GM04504 (cell line): ENCODE data around the gene PAK4.
"Not testable (repeated sequence)": the region's sequence is repeated elsewhere in the genome, so short reads cannot be mapped to it uniquely, and the experiment has no call there.

ENCODE experiments used
- DNase-seq: peaks from one replicate; pipeline ENCODE4 v3.0.0-alpha.2; 2012; ENCODE audit warnings: low read depth

The PAK4 gene

DNA sequence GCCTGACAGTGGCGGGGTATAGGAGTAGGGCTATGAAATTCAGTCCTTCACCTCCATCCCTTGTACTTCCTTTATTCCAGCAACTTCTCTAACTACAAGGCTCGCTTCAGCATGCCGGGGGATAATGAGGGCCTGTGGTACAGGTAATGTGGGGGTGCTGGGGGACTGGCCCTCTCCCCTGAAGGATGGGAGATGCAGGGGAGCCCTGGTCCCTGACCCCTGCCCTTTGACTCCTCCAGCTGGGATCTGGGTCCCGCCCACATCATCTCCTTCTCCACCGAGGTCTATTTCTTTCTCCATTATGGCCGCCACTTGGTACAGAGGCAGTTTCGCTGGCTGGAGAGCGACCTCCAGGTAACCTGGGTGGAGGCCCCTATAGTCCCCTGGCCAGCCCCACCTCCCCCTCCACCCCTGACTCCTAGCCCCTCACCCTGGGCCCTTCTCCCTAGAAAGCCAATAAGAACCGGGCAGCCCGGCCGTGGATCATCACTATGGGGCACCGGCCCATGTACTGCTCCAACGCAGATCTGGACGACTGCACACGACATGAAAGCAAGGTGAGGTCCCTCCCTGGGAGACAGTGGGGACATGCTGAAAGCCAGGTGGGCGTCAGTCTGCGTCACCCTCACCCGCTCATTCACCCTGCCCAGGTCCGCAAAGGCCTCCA lies 25.0 kb upstream of the PAK4 start:
- no peak for DNase-seq

DNA sequence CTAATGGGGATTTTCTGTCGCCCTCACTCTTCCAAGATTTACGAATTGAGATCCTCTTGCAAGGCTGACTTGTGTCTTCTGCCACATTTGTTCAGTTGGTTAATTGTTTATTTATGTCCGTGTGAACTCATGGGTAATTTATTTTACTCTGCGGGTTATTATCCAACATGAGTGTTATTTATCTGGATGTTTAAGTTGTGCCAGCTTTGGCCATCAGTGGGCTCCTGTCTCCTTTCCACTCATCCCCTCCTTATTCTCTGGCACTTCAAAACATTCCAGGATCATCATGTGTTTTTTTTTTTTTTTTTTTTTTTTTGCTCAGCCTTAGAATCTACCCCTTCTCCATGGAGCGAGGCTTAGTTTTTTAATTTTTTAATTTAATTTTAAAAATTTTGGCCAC lies 22.4 kb upstream of the PAK4 start:
- no peak for DNase-seq

DNA sequence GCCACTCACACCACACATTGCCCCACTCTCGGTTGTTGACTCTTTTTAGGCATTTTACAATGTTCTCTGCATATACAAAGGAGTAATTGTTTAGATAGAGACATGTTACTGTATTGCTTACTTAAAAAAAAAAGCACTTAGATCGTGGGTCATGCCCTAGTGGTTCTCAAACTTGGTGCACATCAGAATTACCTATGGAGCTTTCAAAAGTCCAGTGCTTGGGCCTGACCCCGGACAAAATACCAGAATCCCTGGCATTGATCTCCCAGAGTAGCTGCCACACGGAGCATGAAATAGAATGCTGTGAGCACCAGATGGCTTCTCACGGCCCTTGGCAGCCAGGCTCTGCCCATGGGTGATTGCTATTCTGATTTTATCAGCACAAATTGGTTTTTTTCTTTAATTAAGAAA lies 21.4 kb upstream of the PAK4 start:
- DNase-seq, result no peak

DNA sequence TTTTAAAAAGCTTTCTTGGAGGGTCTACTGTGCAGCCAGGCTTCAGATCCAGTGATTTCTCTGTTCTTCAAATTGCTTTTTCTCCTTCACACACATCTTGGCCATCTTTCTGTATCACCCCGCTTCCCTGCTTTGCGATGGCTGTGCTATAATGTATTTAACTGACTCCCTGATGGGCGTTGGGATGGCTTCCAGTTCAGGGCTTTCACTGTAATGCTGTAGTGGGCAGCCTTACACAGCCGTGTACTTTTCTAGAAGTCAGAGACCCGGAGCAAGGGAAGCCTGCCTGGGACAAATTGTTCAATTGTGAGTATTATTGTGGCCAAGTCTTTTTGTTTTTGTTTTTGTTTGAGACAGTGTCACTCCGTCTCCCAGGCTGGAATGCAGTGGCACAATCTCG lies 19.4 kb upstream of the PAK4 start:
- DNase-seq, result no peak

DNA sequence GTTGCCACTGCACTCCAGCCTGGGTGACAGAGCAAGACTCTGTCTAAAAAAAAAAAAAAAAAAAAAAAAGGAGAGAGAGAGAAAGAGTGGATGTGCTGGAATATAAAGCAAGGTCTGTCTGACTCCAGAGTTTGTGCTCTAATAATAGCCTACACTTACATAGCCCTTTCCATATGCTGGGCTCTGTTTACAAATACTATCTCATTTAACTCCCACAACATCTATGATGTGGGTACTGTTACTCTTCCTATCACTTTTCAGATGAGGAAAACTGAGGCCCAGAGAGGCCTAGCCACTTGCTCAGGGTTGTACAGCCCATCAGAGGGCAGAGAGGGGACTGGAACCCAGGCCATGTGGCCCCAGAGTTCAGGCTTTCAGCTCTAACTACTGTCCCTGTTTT lies 15.9 kb upstream of the PAK4 start:
- no peak for DNase-seq

DNA sequence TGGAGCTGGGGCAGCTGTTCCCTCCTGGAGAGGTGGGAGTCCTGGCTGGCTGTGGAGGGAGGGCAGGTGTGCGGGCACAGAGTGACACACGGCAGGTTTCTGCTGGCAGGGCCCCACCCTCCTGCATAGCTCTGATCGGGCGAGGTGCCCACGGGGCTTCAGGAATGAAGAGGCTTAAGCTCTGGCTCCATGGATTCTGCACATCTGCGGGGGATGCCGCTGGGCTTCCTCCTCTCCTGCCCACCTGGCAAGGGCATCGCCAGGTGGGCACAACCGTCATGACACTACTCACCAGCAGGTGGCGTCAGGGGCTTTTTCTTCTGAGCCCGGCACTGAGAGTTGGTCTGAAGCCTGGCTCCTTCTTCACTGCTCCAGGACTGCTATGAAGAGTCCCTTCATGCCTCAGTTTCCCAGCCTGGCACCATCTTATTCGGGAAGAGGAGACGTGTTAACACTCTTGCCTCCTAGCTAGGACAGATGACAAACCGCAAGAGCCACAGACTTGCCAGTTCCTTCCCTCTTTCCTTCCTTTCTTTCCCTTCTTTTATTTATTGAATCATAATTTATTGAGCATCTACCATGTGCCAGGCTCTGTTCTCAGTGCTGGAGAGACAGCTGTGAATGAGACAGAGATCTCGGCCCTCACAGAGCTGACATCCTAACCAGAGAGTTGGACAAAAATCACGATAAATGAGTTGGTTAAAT lies 15.2 kb upstream of the PAK4 start:
- DNase-seq, result no peak

DNA sequence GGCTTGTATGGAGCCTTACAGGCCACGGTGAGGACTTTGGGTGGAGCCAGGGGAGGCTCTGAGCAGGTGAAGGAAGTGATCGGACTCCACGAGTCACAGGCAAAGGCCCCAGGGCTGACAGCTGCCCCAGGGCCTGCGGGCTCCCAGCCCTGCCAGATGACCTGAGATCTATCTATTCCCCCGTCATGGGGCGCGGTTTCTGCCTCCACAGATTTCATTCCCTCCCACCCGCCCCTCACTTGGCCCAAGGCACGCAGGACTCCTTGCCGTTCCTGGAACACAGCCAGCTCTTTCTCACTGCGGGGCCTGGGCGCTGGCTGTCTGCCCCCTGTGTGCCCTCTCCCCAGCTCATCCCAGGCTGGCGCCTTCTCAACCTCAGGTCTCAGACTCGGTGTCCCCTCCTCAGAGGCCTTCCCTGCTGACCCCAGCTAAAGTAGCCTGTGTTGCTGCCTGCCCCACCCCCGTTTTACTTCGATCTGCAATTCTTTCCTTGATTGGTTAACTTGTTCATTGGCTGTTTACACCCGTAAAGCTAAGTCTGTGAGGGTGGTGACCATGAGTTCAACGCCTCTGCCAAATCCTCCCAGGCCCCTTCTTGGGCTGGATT lies 13.9 kb upstream of the PAK4 start:
- DNase-seq, result no peak

DNA sequence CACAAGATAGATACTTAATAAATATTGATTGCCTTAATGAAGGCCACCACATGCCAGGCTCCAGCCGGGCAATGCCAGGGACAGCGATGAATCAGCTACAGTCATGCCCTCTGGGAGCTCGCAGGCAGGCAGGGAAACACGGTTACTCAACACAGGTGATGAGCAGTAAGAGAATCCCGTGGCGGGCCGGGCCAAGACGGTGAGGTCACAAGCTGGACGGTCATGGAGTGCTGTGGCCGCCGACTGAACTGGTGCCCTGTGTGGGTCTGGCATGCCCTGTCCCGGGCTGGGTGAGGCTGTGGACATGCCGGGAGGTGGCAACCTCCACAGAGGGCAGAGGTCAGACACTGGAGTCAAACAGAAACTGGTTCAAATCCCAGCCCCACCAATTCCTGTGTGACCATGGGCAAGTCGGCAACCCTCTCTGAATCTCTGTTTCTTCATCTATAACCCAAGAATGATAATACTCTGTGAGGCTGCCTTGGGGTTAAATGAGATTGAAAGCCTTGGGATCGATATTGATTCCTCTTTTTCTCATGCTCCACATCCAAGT lies 13.2 kb upstream of the PAK4 start:
- no peak for DNase-seq

DNA sequence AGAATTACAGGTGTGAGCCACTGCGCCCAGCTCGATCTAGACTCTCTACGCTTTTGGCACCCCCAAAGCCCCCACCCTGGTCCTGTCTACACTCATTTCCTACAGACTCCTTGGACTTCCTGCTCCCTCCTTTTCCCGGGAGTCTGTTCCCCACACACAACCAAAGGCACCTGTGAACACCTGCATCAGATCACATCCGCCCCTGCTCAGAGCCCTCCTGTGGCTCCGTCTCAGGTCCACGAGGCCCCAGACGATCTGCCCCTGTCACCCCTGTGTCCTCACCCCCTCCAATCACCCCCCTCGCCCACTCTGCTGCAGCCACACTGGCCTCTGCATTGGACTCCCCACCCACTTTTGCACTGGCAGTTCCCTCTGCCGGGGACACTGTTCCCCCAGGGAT lies 12.4 kb upstream of the PAK4 start:
- DNase-seq, result no peak

DNA sequence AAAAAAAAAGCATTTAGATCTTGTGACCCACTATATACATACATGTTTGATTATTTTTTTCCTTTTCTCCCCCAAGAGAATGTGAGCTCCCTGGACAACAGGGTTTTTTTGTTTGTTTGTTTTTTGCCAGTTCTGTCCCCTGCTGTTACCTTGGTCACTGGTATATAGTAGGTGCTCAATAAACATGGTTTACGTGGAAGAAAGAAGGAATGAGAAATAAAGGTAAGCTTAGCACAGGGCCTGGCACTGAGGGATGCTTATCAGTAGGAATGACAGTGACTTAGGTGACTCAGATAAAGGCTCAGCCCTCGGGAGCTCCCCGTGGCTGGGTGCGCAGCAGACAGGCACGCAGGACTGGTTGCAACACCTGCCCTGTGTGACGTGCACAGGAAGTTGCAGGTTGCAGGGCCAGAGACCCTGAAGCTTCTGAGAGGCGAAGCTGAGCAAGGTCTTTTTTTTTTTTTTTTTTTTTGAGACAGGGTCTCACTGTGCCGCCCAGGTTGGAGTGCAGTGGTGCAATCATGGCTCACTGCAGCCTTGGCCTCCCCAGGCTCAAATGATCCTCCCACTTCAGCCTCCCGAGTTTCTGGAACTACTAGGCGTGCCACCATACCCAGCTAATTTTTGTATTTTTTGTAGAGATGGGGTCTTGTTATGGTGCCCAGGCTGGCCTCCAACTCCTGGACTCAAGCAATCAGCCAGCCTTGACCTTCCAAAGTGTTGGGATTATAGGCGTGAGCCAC lies 10.3 kb upstream of the PAK4 start:
- no peak for DNase-seq

DNA sequence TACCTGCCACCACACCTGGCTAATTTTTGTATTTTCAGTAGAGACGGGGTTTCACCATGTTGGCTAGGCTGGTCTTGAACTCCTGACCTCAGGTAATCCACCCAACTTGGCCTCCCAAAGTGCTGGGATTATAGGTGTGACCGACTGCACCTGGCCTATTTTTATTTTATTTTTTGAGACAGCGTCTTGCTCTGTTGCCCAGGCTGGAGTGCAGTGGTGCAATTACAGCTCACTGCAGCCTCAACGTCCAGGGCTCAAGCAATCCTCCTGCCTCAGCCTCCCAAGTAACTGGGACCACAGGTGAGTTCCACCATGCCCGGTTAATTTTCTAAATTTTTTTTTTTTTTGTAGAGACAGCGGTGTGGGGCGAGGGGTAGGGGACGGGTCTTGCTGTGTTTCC lies 8.6 kb upstream of the PAK4 start:
- not testable (repeated sequence) for DNase-seq

DNA sequence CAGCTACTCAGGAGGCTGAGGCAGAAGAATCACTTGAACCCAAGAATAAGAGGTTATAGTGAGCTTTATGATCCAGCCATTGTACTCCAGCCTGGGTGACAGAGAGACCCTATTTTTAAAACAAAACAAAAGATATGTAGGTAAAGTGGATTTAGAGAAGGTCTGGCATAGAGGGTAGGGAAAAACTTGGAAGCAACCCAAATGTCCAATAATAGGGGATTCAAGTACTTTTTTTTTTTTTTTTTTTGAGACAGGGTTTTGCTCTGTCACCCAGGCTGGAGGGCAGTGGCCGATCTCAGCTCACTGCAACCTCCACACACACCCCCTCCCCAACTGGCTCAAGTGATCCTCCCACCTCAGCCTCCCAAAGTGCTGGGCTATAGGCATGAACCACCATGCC lies 5.8 kb upstream of the PAK4 start:
- no peak for DNase-seq

DNA sequence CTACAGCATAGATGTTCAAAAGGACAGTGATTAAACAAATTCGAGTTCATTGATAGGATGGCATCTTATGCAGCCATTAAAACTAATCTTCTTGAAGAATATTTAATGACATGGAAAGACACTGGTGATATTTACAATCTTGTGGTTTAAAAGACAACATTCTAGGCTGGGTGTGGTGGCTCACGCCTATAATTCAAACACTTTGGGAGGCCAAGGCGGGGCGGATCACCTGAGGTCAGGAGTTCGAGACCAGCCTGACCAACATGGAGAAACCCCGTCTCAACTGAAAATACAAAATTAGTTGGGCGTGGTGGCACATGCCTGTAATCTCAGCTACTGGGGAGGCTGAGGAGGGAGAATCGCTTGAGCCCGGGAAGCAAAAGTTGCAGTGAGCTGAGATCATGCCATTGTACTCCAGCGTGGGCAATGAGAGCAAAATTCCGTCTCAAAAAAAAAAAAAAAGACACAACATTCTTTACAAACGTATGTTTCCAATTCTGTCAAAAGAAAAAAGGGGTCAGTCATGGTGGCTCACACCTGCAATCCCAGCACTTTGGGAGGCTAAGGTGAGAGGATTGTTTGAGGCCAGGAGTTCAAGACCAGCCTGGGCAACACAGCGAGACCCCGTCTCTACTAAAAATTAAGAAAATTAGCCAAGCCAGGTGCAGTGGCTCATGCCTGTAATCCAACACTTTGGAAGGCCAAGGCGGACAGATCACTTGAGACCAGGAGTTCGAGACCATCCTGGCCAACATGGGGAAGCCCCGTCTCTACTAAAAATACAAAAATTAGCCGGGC lies 2.5 kb upstream of the PAK4 start:
- DNase-seq, result no peak

DNA sequence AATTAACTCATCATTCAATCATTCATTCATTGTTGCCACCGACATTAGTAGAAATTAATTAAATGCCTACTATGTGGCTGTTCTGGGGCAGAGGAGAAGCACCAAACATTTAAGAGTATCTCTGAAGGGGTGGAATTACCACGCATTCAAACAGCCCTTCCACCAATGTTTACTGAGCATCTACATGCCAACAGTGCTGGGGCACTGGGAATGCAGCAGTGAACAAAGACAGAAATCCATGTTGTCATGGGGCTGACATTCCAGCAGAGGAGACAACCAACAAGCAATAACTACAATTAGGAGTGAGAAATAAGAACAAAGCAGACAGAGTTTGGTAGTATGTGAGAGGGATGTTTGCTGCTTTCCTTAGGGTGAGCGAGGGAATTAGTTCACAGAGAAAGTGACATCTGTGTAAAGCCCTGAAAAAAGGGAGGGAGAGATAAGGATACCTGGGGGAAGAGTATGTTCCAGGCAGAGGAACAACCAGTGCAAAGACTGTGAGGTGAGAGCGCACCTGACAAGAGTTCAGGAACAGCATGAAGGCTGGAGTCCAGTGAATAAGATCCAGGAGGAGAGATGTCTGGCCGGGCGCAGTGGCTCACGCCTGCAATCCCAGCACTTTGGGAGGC lies 1.3 kb upstream of the PAK4 start:
- no peak for DNase-seq

DNA sequence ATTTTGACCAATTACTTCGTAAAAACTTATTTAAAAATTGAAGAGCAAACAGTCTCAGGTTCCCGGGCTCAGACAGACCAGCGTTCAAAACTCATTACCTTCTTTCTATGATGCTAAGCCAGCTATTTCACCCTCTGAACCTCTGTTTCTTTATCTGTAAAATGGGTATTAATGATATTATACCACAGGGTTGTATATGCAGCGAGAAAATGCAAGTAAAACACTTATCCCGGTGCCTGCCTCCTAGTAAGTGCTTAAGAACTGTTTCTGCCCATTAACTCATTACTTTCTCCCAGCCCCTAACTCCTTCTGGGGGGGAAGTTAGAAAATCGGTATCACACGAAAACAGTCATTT lies 410 bp upstream of the PAK4 start:
- DNase-seq, result no peak

DNA sequence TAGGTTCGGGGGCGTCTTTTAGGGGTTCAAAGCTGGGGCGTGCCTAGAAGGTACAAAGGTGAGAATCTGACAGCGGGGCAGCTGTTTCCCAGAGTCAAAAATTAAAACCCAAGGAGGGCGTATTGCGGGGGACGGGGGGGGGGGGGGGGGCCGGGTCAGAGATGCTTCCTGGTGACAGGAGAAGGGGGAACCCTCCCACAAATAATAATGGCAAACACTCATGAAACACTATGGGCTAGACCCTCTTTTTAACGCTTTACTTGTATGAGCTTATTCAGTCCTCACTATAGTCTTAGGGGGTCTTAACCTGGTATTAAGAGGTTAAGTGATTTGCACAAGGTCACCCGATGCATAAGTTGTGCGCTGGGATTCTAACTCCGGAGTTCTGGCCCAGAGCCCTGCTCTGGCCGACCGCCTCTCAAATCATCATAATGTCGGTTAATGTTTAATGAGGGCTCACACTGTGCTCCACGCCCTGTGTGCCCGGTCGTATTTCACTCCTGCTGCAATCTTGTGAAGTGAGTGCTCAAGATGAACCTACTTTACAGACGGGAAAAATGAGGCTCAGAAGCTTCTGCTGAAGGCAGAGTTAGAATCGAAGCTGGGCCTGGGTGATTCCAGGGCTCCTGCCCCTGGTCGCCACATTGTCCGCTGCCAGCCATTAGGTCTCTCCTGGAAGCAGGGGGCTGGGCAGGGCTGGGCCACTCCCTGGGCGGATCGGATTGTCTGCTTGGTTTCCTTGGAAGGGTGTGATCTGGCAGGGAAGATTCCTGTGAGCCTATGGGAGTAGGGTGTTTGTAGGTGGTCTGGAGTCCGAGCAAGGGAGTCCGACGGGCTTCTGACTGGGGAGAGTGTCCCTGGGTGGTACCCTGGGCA lies 964 bp downstream of the PAK4 start:
- DNase-seq, result no peak

DNA sequence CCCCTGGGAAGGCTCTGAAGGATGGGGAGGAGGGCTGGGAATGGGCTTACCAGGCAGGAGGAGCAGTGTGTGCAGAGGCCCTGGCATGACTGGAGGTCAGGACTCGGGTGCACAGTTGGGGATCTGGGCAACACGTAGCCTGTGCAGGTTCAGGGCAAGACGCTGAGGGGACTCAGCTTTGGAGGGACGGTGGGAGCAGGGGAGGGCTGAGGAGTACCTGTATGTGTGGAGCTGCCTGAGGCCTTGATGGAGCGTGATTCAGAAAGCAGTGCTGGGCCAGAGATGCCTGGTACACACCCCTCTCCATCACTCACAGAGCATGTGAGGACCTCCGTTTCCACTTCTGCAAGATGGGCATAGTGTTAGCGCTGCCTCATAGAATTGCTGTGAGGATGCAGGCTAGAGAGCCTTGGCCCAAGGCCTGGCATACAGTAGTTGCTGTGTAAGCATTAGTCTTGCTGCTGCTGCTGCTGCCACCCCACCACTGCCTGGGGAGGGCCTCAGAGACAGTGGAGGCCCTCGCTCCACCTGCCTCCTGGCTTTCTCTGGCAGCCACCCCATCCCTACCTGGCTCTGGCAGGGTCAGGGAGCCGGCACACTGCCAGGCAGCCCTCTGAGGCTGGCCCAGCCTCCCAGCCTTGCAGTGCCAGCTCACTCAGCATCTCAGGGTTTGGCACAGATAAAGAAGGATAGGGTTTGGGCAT lies 2.4 kb downstream of the PAK4 start:
- DNase-seq, result no peak

DNA sequence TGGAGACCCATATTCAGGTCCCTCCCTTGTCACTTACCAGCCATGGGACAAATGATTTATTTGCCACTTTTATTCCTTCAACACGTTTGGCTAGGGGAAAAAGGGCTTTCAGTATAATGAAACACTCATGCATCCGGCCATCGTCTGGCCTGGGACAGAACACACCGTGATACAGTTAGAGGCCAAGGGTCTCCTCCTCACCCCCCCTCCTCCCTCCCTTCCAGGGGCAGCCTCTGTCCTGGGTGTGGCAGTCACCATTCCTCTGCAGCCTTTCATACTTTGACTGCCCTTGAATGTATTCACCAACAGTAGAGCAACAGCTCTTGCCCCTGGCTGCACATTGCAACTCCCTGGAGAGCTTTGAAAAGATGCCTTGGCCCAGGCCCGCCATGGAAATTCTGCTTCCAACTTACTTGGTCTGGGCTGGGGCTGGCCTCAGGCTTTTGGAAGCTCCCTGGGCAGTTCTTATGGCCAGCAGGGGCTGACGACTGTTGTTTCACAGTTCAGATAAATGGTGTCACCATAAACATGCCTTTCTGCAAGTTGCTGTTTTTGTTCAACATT lies 3.0 kb downstream of the PAK4 start:
- no peak for DNase-seq

DNA sequence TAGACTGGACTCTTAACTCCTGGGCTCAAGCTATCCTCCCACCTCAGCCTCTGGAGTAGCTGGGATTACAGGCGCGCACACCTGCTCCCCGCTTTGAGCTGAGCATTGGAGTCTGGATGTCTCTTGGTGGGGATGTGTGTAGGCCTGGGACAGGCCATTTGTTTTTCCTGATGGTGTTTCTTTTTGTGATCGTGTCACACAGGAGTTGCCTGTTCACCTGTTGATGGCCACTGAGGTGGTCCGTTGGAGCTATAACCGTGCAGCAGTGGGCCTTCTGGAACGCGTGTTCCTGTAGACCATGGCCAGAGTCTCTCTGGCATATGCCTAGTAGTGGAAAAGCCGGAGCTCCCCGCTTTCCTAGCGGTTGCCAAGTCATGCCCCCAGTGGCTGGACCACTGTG lies 3.5 kb downstream of the PAK4 start:
- DNase-seq, result no peak
